ENCODE results near the gene NFKBIB. TPM values are rescaled to one million over a fixed set of nuclear protein-coding genes. Genes with fewer than 3 reads are reported as not detected.
A peak's percentile ranks its signal among the peaks of the same experiment; 100 is the strongest.

NFKBIB gene
- polyA plus RNA-seq, 2 of the 4 experiments (the other 2 are of a cell fraction): 35.0 to 61.7 TPM

- TF ChIP-seq RNF2 (IDR thresholded peaks at IDR 0.05; ENCODE audit: borderline replicate concordance, low read depth) (no peak), MAX (IDR thresholded peaks at IDR 0.05) (peak; percentile 43; the same call in 1 of the 2 replicates), CTCF (IDR thresholded peaks at IDR 0.05) (no peak), HOXB5 (CRISPR knock-in tag; IDR thresholded peaks at IDR 0.05) (peak; percentile 46; the same call in 1 of the 2 replicates), EHF (CRISPR knock-in tag; IDR thresholded peaks at IDR 0.05) (no peak), NPAS2 (CRISPR knock-in tag; IDR thresholded peaks at IDR 0.05; ENCODE audit: borderline replicate concordance) (no peak), HEYL (CRISPR knock-in tag; IDR thresholded peaks at IDR 0.05) (peak; percentile 26; the same call in 1 of the 2 replicates), RCOR1 (IDR thresholded peaks at IDR 0.05; ENCODE audit: low read depth, low read length) (no peak), TFCP2L1 (CRISPR knock-in tag; IDR thresholded peaks at IDR 0.05) (0 out of 2 replicates have a peak, but pooled peaks have one; percentile 15), GATA3 (IDR thresholded peaks at IDR 0.05; ENCODE audit: borderline replicate concordance) (peak; percentile 74; the same call in 1 of the 2 replicates)
- DNase-seq (ENCODE audit: low read depth in 1 of 2, low spot score in 1 of 2): peak in 1 of 2 experiments; percentile 79
Measured at GRCh38 chr19:38862321-38863059, 37.3 kb upstream of the NFKBIB start.

GRCh38 chr19:38867171-38867780 lies 32.5 kb upstream of the NFKBIB start:
- DNase-seq (ENCODE audit: low read depth in 1 of 2, low spot score in 1 of 2) (no peak), ATAC-seq (no peak), FAIRE-seq (no peak)
- Histone ChIP-seq H3K9me3 (no peaks in the 10 kb centered on the region), H3K4me2 (no peak overlapping the region), H3K4me1 (peaks cover 37% of the 10 kb centered on the region), H3K4me3 (no peak overlapping the region), H3K27ac (no peak overlapping the region)
- ChIA-PET POLR2A (interaction anchor here (1.0 to 1.3 kb wide), 2 partner anchors 14 to 18 kb away, joined by 4 to 6 read pairs; no protein-coding TSS in a partner anchor), CTCF (interaction anchor here (0.6 to 31.8 kb wide), 8 partner anchors 1 to 464 kb away, joined by 3 to 652 read pairs (median 10); partner anchors contain the start of genes FAM98C, MRPS12, RINL and SARS2)
- 80% methylated on average over 10 of the region's 10 CpGs for WGBS (ENCODE audit: missing lambda C conversion rate)
- TF ChIP-seq HOXA7 (CRISPR knock-in tag; IDR thresholded peaks at IDR 0.05) (no peak), NR3C1 (IDR thresholded peaks at IDR 0.05) (no peak), KDM5A (IDR thresholded peaks at IDR 0.05) (no peak), USF2 (IDR thresholded peaks at IDR 0.05) (no peak), BHLHE40 (IDR thresholded peaks at IDR 0.05; ENCODE audit: low read depth, low read length) (no peak), JUN (IDR thresholded peaks at IDR 0.05) (no peak), RNF2 (IDR thresholded peaks at IDR 0.05; ENCODE audit: borderline replicate concordance, low read depth) (no peak)

More at GRCh38 chr19:38862321-38863059, 37.3 kb upstream of the NFKBIB start:
- FAIRE-seq (no peak), ATAC-seq (peak; percentile 49 to 51; a peak in 4 of 6 replicates)
- ChIA-PET POLR2A (interaction anchor here (1.0 to 2.7 kb wide), 3 partner anchors 10 to 68 kb away, joined by 3 to 26 read pairs (median 4); partner anchors contain the start of genes HNRNPL and MRPS12), CTCF (interaction anchor here (0.8 to 24.7 kb wide), 9 partner anchors 10 to 460 kb away, joined by 3 to 652 read pairs (median 4); partner anchors contain the start of genes FAM98C, FBXO17, MRPS12 and RINL)
- H3K4me3 ChIP-seq: no peak overlapping the region
- no peak overlapping the region for H3K4me2 ChIP-seq
- no peaks in the 10 kb centered on the region for H3K9me3 ChIP-seq
- peak overlapping the region; percentile 16 to 42; a peak in 5 of 6 replicates for H3K27ac ChIP-seq
- 69% methylated on average over 10 of the region's 10 CpGs for WGBS (ENCODE audit: missing lambda C conversion rate)
- peaks cover 28% of the 10 kb centered on the region for H3K4me1 ChIP-seq

GRCh38 chr19:38868551-38868950 lies 31.2 kb upstream of the NFKBIB start:
- TF ChIP-seq HOXB5 (CRISPR knock-in tag; IDR thresholded peaks at IDR 0.05): no peak
- TF ChIP-seq CHD4 (IDR thresholded peaks at IDR 0.05; ENCODE audit: borderline replicate concordance): no peak
- no peak for TF ChIP-seq RAD21 (conservative IDR thresholded peaks at IDR 0.05 in 1 of 2, IDR thresholded peaks at IDR 0.05 in 1 of 2)
- no peak for TF ChIP-seq SMC3 (IDR thresholded peaks at IDR 0.05)
- TF ChIP-seq SREBF2 (IDR thresholded peaks at IDR 0.05): no peak
- no peak for TF ChIP-seq ZSCAN20 (CRISPR knock-in tag; IDR thresholded peaks at IDR 0.05)
- no peak for TF ChIP-seq PBX3 (IDR thresholded peaks at IDR 0.05)
- TF ChIP-seq KDM5A (IDR thresholded peaks at IDR 0.05): no peak
- TF ChIP-seq TP53 (CRISPR knock-in tag; IDR thresholded peaks at IDR 0.05): no peak
- FAIRE-seq: no peak
- no peak overlapping the region for H3K27ac ChIP-seq
- ATAC-seq: no peak
- no peaks in the 10 kb centered on the region for H3K9me3 ChIP-seq
- WGBS (ENCODE audit: missing lambda C conversion rate): 90% methylated on average over 6 of the region's 6 CpGs
- no peak overlapping the region for H3K4me2 ChIP-seq
- POLR2A ChIA-PET: interaction anchor here (1.0 to 1.3 kb wide), 2 partner anchors 16 to 17 kb away, joined by 5 read pairs; no protein-coding TSS in a partner anchor
- no peak for DNase-seq (ENCODE audit: low read depth in 1 of 2, low spot score in 1 of 2)
- CTCF ChIA-PET: interaction anchor here (0.6 to 31.8 kb wide), 25 partner anchors 0 to 465 kb away, joined by 3 to 652 read pairs (median 6); partner anchors contain the start of genes ECH1, FAM98C, NFKBIB and RINL
- no peak overlapping the region for H3K4me3 ChIP-seq
- H3K4me1 ChIP-seq: peaks cover 28% of the 10 kb centered on the region

Data from A549 (cell line).